Activated CD4-positive, alpha-beta T cell treated with anti-CD3 and anti-CD28 coated beads for 4 hours (primary cell): ENCODE measurements around the gene HLA-F.

ENCODE experiments used
- DNase-seq, 2 donors: peaks; one replicate each; pipeline ENCODE4 v3.0.0-alpha.2; 2020

HLA-F gene

GRCh38 chr6:29764422-29765196, 41.4 kb downstream of the HLA-F start:
- DNase-seq = no peak

- no peak for DNase-seq
Measured at GRCh38 chr6:29769336-29769735, 46.1 kb downstream of the HLA-F start.

DNA sequence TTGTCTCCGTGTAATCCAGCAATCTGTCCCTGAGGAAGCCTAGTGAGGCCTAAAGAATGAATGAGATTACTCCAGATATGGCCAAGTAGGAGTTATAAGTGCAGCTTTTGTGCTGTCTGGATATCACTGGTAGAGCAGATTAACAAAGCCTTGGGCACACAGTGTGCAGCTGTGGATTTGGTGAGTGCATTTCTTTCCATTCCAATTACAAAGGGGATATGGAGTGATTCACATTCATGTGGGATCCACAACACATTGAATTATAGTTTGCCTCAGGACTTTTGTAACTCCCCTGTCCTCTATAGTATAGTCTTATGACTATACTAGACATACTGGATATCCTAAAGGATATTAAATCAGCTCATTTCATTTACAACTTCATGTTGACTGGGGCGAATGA, 47.1 kb downstream of the HLA-F start:
- no peak for DNase-seq

- no peak for DNase-seq
Measured at GRCh38 chr6:29776684-29777083, 53.5 kb downstream of the HLA-F start.
